ENCODE data around the gene FUT7. TPM values are rescaled to one million over a fixed set of nuclear protein-coding genes. Genes with fewer than 3 reads are reported as not detected.

The FUT7 gene
- total RNA-seq, 6 donors from 2014 or later: 0.94 to 2.3 (median 2.0) TPM; not detected in 1

DNA sequence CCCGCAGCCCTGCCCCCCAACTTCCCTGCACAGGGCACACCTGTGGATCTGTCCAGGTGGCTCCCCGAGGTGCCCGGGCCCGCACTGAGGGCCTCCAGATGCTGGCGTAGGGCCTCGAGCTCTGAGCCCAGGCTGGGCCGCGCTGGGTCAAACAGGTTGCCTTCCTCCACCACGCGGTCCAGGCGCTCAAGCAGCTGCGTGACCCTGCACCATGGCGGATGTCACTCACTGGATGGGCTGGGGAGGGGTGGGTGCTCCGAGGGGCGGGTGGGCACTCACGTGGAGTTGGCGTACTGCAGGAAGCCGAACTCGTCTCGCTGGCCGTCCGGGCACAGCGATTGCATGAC lies 9.3 kb downstream of the FUT7 start:
- no peak overlapping the region for H3K27ac ChIP-seq
- H3K27me3 ChIP-seq: no peaks in the 10 kb centered on the region
- no peak overlapping the region for H3K4me3 ChIP-seq
- H3K9me3 ChIP-seq: no peaks in the 10 kb centered on the region
- DNase-seq: peak in 1 of 2 donors; percentile 75
- H3K36me3 ChIP-seq: peaks cover 0 to 12% (median 5%) of the 10 kb centered on the region in 4 donors
- no peak for TF ChIP-seq POLR2AphosphoS5 (IDR thresholded peaks at IDR 0.05)
- TF ChIP-seq POLR2A (IDR thresholded peaks at IDR 0.05): no peak
- no peak for TF ChIP-seq EP300 (IDR thresholded peaks at IDR 0.05)
- TF ChIP-seq, protein P1, sequence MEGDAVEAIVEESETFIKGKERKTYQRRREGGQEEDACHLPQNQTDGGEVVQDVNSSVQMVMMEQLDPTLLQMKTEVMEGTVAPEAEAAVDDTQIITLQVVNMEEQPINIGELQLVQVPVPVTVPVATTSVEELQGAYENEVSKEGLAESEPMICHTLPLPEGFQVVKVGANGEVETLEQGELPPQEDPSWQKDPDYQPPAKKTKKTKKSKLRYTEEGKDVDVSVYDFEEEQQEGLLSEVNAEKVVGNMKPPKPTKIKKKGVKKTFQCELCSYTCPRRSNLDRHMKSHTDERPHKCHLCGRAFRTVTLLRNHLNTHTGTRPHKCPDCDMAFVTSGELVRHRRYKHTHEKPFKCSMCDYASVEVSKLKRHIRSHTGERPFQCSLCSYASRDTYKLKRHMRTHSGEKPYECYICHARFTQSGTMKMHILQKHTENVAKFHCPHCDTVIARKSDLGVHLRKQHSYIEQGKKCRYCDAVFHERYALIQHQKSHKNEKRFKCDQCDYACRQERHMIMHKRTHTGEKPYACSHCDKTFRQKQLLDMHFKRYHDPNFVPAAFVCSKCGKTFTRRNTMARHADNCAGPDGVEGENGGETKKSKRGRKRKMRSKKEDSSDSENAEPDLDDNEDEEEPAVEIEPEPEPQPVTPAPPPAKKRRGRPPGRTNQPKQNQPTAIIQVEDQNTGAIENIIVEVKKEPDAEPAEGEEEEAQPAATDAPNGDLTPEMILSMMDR (IDR thresholded peaks at IDR 0.05): no peak
- 85 to 96% methylated on average over 10 to 12 of the region's 23 CpGs for WGBS, 2 donors
- ATAC-seq (ENCODE audit: low FRiP score in 2 of 2): no peak
- peaks cover 6 to 17% (median 10%) of the 10 kb centered on the region in 4 donors for H3K4me1 ChIP-seq

DNA sequence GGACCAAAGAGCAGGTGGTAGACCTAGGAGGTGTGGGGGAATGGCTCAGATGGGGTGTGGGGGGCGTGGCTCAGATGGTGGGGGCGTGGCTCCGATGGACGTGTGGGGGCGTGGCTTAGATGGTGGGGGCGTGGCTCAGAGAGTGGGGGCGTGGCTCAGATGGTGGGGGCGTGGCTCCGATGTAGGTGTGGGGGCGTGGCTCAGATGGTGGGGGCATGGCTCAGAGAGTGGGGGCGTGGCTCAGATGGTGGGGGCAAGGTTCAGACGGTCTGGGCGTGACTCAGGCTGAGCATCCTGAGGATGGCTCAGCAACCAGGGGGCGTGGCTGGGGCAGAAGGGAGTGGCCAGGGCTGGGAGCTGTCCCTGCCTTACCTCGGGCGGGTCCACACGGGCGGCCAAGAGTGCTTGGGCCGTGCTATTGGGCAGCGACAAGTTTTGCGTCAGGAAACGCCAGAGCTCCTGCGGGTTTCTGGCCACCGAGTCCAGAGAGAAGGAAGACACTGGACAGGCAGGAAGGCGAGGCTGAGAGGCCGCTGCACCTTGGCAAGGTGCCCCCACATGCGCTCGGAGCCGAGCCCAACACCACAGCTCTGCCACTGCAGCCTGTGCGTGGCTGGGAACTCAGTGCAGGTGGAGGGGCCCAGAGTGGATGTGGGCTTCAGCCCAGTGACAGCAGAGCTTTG lies 9.8 kb downstream of the FUT7 start:
- Histone ChIP-seq H3K9me3 (no peaks in the 10 kb centered on the region), H3K36me3 (peaks cover 0 to 18% (median 8%) of the 10 kb centered on the region in 4 donors), H3K27ac (no peak overlapping the region), H3K4me1 (peaks cover under 1 to 12% (median 5%) of the 10 kb centered on the region in 4 donors), H3K4me3 (no peak overlapping the region), H3K27me3 (no peaks in the 10 kb centered on the region)
- no peak for TF ChIP-seq POLR2AphosphoS5 (IDR thresholded peaks at IDR 0.05)
- TF ChIP-seq EP300 (IDR thresholded peaks at IDR 0.05): no peak
- no peak for TF ChIP-seq POLR2A (IDR thresholded peaks at IDR 0.05)
- 77% methylated on average over 18 to 20 of the region's 30 CpGs for WGBS, 2 donors
- DNase-seq: peak; percentile 42 to 84
- peak; percentile 12 to 58 for ATAC-seq (ENCODE audit: low FRiP score in 2 of 2)

DNA sequence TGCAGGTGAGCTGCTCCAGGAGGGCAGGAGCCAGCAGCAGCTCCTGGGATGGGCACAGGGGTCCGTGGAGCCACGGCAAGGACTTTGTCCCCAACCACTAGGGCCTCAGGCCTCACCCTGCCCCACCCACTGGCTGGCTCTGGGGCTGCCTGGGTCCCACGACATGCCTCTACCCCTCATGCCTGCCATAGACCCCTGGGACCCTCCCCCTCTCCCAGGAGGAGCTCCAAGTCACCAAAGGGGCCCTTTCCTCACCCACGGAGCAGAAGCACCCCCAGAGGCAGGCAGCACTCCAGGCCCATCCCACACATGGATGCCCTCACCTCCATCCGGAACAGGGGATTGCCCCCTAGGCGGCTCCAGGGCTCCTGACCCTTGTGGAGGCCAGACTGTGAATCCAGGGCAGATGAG lies 10.3 kb downstream of the FUT7 start:
- ATAC-seq (ENCODE audit: low FRiP score in 2 of 2): no peak
- H3K27me3 ChIP-seq: no peaks in the 10 kb centered on the region

DNA sequence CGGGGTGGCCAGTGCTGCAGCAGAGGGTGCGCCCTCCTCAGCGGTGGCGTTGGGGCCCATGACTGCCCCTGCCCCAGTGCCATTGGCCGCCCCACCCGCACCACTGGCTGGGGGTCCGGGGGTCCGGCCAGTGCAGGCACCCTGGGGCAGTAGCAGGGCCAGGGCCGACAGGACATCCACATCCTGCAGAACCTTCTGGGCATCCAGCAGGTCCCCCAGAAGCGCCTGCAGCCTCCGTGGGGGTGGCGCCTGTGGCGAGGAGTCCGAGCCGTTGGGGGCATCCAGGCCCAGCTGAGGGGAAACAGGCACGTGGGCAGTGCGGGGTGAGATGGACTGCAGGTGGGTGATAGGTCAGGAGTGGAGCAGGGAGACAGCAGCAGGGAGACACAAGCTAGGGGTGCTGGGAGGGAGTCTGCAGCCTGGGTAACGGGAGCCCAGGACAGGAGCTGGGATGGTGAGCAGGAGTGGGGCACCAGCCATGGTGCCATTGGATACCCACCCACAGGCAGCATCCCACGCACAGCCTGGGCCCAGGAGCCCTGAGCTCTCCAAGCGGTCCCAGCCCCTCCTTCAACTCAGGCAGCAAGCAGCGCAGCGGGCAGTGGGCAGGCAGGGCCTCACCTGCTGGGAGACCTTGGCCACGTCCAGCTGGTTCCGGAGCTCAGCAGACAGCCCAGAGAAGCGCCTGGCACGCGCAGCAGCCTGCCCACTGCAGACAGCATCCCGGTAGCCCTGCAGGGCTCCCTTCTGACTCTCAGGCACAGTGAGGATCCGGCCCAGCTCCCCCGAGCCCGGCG lies 10.9 kb downstream of the FUT7 start:
- peaks cover 0 to 29% (median 17%) of the 10 kb centered on the region in 4 donors for H3K36me3 ChIP-seq
- WGBS, 2 donors: 94 to 96% methylated on average over 8 to 21 of the region's 32 CpGs

More for the DNA sequence above, 10.3 kb downstream of the FUT7 start:
- WGBS, 2 donors: 95 to 100% methylated on average over 1 to 6 of the region's 6 CpGs
- no peak overlapping the region for H3K27ac ChIP-seq
- no peak for DNase-seq
- peaks cover 0 to 23% (median 13%) of the 10 kb centered on the region in 4 donors for H3K36me3 ChIP-seq
- TF ChIP-seq POLR2A (IDR thresholded peaks at IDR 0.05) (no peak), EP300 (IDR thresholded peaks at IDR 0.05) (no peak), POLR2AphosphoS5 (IDR thresholded peaks at IDR 0.05) (no peak)
- TF ChIP-seq, protein P1 (IDR thresholded peaks at IDR 0.05): no peak
- H3K4me1 ChIP-seq: peaks cover 0 to 7% (median 0%) of the 10 kb centered on the region in 4 donors
- H3K9me3 ChIP-seq: no peaks in the 10 kb centered on the region
- H3K4me3 ChIP-seq: no peak overlapping the region

More for the DNA sequence above, 10.9 kb downstream of the FUT7 start:
- DNase-seq: peak in 1 of 2 donors; percentile 81
- no peaks in the 10 kb centered on the region for H3K27me3 ChIP-seq
- TF ChIP-seq EP300 (IDR thresholded peaks at IDR 0.05) (no peak), POLR2AphosphoS5 (IDR thresholded peaks at IDR 0.05) (no peak), POLR2A (IDR thresholded peaks at IDR 0.05) (no peak)
- TF ChIP-seq, protein P1 (IDR thresholded peaks at IDR 0.05): no peak
- peaks cover 0 to under 1% (median 0%) of the 10 kb centered on the region in 4 donors for H3K4me1 ChIP-seq
- H3K9me3 ChIP-seq: no peaks in the 10 kb centered on the region
- ATAC-seq (ENCODE audit: low FRiP score in 2 of 2): no peak
- no peak overlapping the region for H3K4me3 ChIP-seq
- no peak overlapping the region for H3K27ac ChIP-seq
